ENCODE measurements around the gene OSBPL10.

- TF ChIP-seq EZH2 (IDR thresholded peaks at IDR 0.05; ENCODE audit: insufficient read depth, poor library complexity, severe bottlenecking) (no peak), EZH2phosphoT487 (IDR thresholded peaks at IDR 0.05; ENCODE audit: insufficient read depth, low read depth) (no peak)
Observed at GRCh38 chr3:31709005-31709404, 272.1 kb downstream of the OSBPL10 start.

Measured in GM23248 (cell line).